BE2C (cell line): Measurements from ENCODE around the gene CHTF8. TPM values are rescaled to one million over a fixed set of nuclear protein-coding genes. Genes with fewer than 3 reads are reported as not detected.

Source experiments
- DNase-seq: peaks from one replicate; pipeline ENCODE4 v3.0.0-alpha.2; 2020
- H3K27me3 ChIP-seq: fragments of 250-450 bp; sonication (Bioruptor Pico); 2 replicates; pipeline ENCODE4 v1.5.1; 2020; ENCODE audit warnings: mild to moderate bottlenecking
- H3K36me3 ChIP-seq: fragments of 250-450 bp; sonication (Bioruptor Pico); 2 replicates; pipeline ENCODE4 v1.5.1; 2020; ENCODE audit warnings: mild to moderate bottlenecking
- H3K4me1 ChIP-seq: fragments of 250-450 bp; sonication (Bioruptor Pico); 2 replicates; pipeline ENCODE4 v1.5.1; 2020
- H3K4me3 ChIP-seq: 2 replicates; pipeline ENCODE4 v1.5.1; 2011; ENCODE audit warnings: low read depth, low read length
- H3K9me3 ChIP-seq: fragments of 250-450 bp; sonication (Bioruptor Pico); 2 replicates; pipeline ENCODE4 v1.5.1; 2020
- CTCF ChIP-seq: IDR thresholded peaks from 2 replicates; pipeline ENCODE4 v1.5.1; 2012; ENCODE audit warnings: mild to moderate bottlenecking, low read depth, low read length
- polyA plus RNA-seq: library from polyadenylated mRNA; unstranded; fragments of >200 nt; gene quantifications from one replicate; pipeline ENCODE4 v1.2.1, GENCODE V29; 2012; ENCODE audit warnings: low read depth, missing spikeins; ENCODE audit not compliant: insufficient read length, insufficient read depth

The CHTF8 gene
- 144 TPM for polyA plus RNA-seq

- peak; percentile 93 for DNase-seq
These were observed at the start of gene CHTF8, which contains the start of gene UTP4 for GRCh38 chr16:69132424-69133252. Gene CHTF8 (minus strand): TSS chr16:69132588. CDS start chr16:69121458, 11,130 bp downstream. Gene UTP4 (plus strand): TSS chr16:69132649. CDS start chr16:69133460, 811 bp downstream.

GRCh38 chr16:69180011-69180338, 47.6 kb upstream of the CHTF8 start:
- Histone ChIP-seq H3K4me3 (no peak overlapping the region), H3K36me3 (peaks cover 8% of the 10 kb centered on the region; the same call in 1 of the 2 replicates), H3K27me3 (no peaks in the 10 kb centered on the region), H3K9me3 (no peaks in the 10 kb centered on the region), H3K4me1 (peaks cover 10% of the 10 kb centered on the region)
- no peak for DNase-seq
- TF ChIP-seq CTCF, result no peak

More at GRCh38 chr16:69132424-69133252, at the start of gene CHTF8, which contains the start of gene UTP4:
- H3K27me3 ChIP-seq, result no peaks in the 10 kb centered on the region
- H3K9me3 ChIP-seq, result no peaks in the 10 kb centered on the region
- peaks cover 35% of the 10 kb centered on the region for H3K36me3 ChIP-seq
- H3K4me1 ChIP-seq, result no peaks in the 10 kb centered on the region; the same call in 1 of the 2 replicates
- H3K4me3 ChIP-seq, result peak within 1 kb of the TSS; percentile 88
- TF ChIP-seq CTCF, result no peak

GRCh38 chr16:69179328-69180010, 47.1 kb upstream of the CHTF8 start:
- peak; percentile 58 for DNase-seq
- Histone ChIP-seq H3K36me3 (peaks cover 8% of the 10 kb centered on the region; the same call in 1 of the 2 replicates), H3K4me1 (peaks cover 10% of the 10 kb centered on the region), H3K9me3 (no peaks in the 10 kb centered on the region), H3K27me3 (no peaks in the 10 kb centered on the region), H3K4me3 (no peak overlapping the region)
- no peak for TF ChIP-seq CTCF

- no peak for TF ChIP-seq CTCF
- no peaks in the 10 kb centered on the region for H3K9me3 ChIP-seq
- peaks cover 12% of the 10 kb centered on the region for H3K36me3 ChIP-seq
- H3K4me3 ChIP-seq, result no peak overlapping the region
- H3K4me1 ChIP-seq, result peaks cover 7% of the 10 kb centered on the region
- no peaks in the 10 kb centered on the region for H3K27me3 ChIP-seq
- DNase-seq, result no peak
These were observed 43.8 kb upstream of the CHTF8 start for GRCh38 chr16:69176033-69176800.

GRCh38 chr16:69171325-69172084, 39.1 kb upstream of the CHTF8 start:
- H3K4me3 ChIP-seq, result no peak overlapping the region
- H3K4me1 ChIP-seq, result no peaks in the 10 kb centered on the region
- H3K36me3 ChIP-seq, result peaks cover 41% of the 10 kb centered on the region
- H3K27me3 ChIP-seq, result no peaks in the 10 kb centered on the region
- TF ChIP-seq CTCF, result no peak
- no peak for DNase-seq
- H3K9me3 ChIP-seq, result no peaks in the 10 kb centered on the region
